Myometrial cell (primary cell): ENCODE results near the gene KMT2D. TPM values are rescaled to one million over a fixed set of nuclear protein-coding genes. Genes with fewer than 3 reads are reported as not detected.

Experiments
- total RNA-seq: library from RNA; depleted of rRNA; stranded (reverse); fragments of >200 nt; gene quantifications from 2 replicates; pipeline ENCODE4 v1.2.3, GENCODE V29; 2015

KMT2D gene, protein sequence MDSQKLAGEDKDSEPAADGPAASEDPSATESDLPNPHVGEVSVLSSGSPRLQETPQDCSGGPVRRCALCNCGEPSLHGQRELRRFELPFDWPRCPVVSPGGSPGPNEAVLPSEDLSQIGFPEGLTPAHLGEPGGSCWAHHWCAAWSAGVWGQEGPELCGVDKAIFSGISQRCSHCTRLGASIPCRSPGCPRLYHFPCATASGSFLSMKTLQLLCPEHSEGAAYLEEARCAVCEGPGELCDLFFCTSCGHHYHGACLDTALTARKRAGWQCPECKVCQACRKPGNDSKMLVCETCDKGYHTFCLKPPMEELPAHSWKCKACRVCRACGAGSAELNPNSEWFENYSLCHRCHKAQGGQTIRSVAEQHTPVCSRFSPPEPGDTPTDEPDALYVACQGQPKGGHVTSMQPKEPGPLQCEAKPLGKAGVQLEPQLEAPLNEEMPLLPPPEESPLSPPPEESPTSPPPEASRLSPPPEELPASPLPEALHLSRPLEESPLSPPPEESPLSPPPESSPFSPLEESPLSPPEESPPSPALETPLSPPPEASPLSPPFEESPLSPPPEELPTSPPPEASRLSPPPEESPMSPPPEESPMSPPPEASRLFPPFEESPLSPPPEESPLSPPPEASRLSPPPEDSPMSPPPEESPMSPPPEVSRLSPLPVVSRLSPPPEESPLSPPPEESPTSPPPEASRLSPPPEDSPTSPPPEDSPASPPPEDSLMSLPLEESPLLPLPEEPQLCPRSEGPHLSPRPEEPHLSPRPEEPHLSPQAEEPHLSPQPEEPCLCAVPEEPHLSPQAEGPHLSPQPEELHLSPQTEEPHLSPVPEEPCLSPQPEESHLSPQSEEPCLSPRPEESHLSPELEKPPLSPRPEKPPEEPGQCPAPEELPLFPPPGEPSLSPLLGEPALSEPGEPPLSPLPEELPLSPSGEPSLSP (N-terminal part only)
- total RNA-seq: 15.9 and 23.6 TPM in 2 replicates

DNA sequence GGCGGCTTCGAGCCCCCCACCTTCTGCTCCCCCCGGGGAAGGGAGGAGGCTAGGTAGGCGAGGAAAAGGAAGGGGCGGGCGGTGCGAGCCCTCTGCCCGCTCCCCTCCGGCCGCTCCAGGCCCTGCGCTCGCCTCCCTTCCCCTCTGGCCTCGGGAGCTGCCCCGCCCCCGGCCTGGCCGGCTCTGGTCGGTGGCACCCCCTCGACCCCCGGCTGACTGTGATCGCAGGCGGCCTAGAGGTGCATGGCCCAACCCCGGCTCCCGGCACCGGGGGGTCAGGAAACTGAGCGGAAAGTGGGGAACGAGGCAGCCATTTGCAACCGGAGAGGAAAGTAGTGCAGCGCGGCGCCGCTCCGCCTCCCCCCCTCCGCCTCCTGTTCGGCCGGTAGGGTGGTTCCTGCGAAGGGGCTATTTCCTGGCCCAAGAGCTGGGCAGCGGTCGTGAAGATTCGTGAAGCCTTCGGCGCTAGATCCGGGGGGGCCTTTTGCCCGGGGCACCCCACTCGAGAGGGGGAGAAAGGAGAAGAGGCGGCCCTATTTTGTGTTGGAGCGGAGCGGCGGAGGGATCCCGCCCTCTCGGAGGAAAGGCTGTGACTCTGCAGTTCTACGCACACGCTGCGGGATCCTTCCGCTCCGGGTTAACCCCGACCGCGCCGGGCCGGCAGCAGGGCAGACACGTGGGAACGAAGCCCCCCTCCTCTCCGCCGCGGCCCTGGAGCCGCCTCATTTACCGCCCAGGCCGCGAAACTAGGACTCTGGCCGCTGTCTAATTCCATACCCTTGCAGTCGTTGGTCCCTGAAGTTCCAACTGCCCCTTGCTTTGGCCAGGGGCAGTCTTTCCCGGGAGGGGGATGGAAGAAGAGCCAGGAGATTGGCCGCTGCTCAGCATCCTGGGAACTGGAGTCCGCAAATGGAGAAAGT, at the start of gene KMT2D:
TSS of gene KMT2D (minus strand) at position 558 of the 920 bp plus-strand sequence. CDS start 5,470 bp downstream, outside the sequence.

DNA sequence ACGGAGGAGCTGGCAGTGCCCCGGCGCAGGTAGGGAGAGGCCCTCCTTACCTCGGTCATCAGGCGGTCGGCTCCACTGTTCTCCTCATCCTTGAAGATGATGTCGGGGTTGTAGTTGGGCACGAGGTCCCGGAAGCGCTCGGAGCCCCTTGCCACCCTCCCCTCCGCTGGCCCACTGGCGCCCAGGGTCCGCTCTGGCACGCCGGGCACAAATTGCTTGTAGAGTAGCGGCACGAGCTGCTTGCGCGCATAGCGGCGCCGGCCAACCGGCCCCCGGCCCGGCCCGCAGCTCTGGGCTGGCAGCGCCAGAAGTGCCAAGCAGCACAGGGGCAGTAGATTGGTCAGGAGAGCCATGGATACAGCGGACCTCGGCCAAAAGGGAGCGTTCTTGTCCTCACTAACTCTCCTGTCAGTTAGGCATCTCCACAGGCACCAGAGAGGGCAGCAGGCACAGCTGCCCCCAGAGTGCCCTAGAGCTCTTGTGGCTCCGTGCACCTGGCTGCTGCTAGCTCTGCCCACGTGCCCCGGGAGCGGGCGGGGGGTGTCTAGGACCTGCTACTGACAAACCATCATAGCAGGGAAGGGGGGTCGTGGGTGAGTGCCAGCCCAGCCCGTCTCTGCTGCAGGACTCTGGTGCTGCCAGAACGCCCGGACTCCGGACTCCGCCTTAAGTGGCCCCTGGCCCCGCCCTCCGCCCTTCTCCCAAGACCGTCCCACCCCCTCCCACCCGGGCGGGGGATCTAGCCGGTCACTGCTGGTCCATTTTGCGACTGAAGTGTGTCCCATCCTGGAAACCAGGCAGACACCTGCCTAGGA, 33.8 kb upstream of the KMT2D start, which contains the start of gene DHH:
TSS of gene DHH (minus strand) at position 642 of the 815 bp plus-strand sequence. CDS start at position 353, 289 bp downstream.

DNA sequence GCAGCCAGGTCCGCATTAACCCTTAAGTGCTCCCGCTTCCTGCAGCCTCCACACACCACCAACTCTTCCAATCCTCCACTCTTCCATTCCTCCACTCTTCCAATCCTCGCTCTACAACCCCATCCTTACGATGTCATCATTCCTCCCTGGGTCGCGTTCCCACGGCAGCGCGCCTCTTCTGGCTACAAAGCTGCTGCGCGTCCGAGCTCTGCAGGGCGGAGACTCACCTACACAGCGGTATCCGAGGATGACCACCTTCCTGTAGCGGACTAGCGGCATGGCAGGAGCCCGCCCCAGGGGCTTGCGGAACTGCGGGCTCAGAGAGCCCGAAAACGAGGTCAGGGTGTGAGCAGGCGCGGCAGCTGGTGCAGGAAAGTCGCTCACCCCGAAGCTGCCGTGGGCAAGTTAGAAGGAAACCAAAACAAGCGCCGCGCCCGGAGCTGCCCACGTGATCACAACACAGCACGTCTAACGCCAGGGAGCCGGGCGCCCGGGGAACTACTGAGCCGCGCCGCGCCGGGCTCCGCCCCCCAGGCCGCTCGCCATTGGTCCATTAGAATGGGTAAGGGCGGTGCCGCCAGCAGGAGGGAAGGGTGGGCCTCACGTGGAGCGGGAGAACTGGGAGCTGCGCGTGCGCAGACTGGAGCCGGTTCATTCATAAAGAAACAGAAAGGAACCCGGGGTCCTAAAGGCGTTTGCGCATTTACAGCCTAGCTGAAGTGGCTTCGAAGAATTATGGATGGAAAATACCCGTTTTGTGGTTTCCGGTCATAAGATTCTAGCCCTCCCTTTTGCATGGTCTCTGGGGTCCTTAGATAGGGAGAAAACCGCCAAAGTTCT, 9.1 kb upstream of the KMT2D start, which contains the start of gene RHEBL1:
TSS of gene RHEBL1 (minus strand) at position 473 of the 840 bp plus-strand sequence. CDS start at position 279, 194 bp downstream.

DNA sequence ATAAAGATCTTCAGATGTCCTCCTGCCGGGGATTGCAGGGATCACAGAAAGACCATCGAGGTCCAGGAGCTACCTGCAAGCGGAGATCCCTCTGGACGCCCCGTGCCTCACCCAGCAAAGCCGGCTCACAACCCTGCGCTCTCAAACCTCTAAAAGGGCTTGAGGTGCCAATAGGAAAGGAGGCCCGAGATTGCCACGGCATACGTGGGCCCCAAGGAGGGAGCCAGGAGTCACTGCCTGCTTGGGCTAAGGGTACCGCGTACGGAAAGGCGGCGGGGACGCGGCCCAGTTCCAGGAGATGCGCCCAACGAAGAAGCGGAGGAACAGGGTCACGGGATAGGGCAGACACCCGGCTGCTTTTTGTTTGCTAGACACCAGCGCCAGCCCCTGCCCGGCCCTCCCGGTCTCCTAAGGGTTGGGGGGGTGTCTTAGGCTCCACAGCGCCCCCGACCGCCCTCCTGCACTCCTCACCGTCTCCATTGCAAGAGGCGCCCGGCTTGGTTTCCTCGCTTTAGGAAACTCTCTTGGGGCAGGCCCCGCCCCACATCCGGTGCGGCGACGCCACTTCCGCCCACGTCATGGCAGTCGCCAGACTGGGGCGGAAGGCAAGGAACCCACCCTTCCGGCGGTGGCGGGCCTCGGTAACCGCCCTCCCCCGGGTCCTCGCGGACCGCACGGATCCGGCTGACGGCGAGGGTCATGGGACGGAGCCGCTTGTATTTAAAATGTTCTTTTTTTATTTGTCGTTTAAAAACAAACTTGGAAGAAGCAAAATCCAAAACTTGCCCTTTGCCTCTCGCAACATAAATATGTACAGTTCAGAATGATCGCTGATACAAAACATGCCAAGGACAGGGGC, 42.1 kb downstream of the KMT2D start, which contains the start of gene PRKAG1:
TSS of gene PRKAG1 (minus strand) at position 516 of the 859 bp plus-strand sequence. CDS start at position 480, 36 bp downstream.

Other genes starting within 250 kb of the KMT2D start
- 28.4 and 31.1 TPM in 2 replicates for gene CACNB3, start 242.3 kb downstream of the KMT2D start, total RNA-seq
- gene DDX23, start 208.6 kb downstream of the KMT2D start, total RNA-seq: 56.5 and 56.8 TPM in 2 replicates
- 0.29 TPM in 1 of 2 replicates, not detected in the other for gene RND1, start 194.9 kb downstream of the KMT2D start, total RNA-seq
- 70.1 and 72.3 TPM in 2 replicates for gene FKBP11, start 135.3 kb downstream of the KMT2D start, total RNA-seq
- 88.1 and 98.3 TPM in 2 replicates for gene ARF3, start 103.3 kb downstream of the KMT2D start, total RNA-seq
- gene WNT10B, start 89.1 kb downstream of the KMT2D start, total RNA-seq: not detected in 2 replicates
- gene WNT1, start 82.5 kb downstream of the KMT2D start, total RNA-seq: not detected in 2 replicates
- gene DDN, start 61.4 kb downstream of the KMT2D start, total RNA-seq: not detected in 2 replicates
- gene PRKAG1, start 42.0 kb downstream of the KMT2D start, total RNA-seq: 114 TPM in 2 replicates
- gene RHEBL1, start 9.2 kb upstream of the KMT2D start, total RNA-seq: 0.58 and 3.4 TPM in 2 replicates
- not detected in 2 replicates for gene DHH, start 34.0 kb upstream of the KMT2D start, total RNA-seq
- 60.3 and 97.7 TPM in 2 replicates for gene LMBR1L, start 50.1 kb upstream of the KMT2D start, total RNA-seq
- 4,951 and 5,972 TPM in 2 replicates for gene TUBA1B, start 70.6 kb upstream of the KMT2D start, total RNA-seq
- 1,622 and 1,849 TPM in 2 replicates for gene TUBA1A, start 128.3 kb upstream of the KMT2D start, total RNA-seq
- 1,437 and 1,599 TPM in 2 replicates for gene TUBA1C, start 204.3 kb upstream of the KMT2D start, total RNA-seq
- not detected in 2 replicates for gene PRPH, start 234.4 kb upstream of the KMT2D start, total RNA-seq